Skeletal muscle satellite cell (primary cell): ENCODE results near the gene KRTAP7-1. TPM values are rescaled to one million over a fixed set of nuclear protein-coding genes. Genes with fewer than 3 reads are reported as not detected.

ENCODE experiments used
- H3K27me3 ChIP-seq: 2 replicates; pipeline ENCODE4 v1.7.0; 2013; ENCODE audit warnings: low read length; ENCODE audit not compliant: control insufficient read depth, insufficient read depth
- H3K36me3 ChIP-seq: 2 replicates; pipeline ENCODE4 v1.7.0; 2013; ENCODE audit warnings: mild to moderate bottlenecking, control low read depth, low read length; ENCODE audit not compliant: insufficient read depth
- H3K4me1 ChIP-seq: 2 replicates; pipeline ENCODE4 v1.7.0; 2013; ENCODE audit warnings: low read length; ENCODE audit not compliant: control insufficient read depth, insufficient read depth
- H3K4me2 ChIP-seq: 2 replicates; pipeline ENCODE4 v1.7.0; 2013; ENCODE audit warnings: mild to moderate bottlenecking, low read length
- H3K4me3 ChIP-seq: 2 replicates; pipeline ENCODE4 v1.7.0; 2013; ENCODE audit warnings: low read length
- H3K9ac ChIP-seq: 2 replicates; pipeline ENCODE4 v1.7.0; 2013; ENCODE audit warnings: mild to moderate bottlenecking, low read depth, low read length, moderate library complexity
- H3K9me3 ChIP-seq: replicated peaks from 2 replicates; pipeline ENCODE4 v1.7.0; 2013; ENCODE audit warnings: mild to moderate bottlenecking, control low read depth, low read length
- total RNA-seq: library from RNA; depleted of rRNA; stranded (reverse); fragments of >200 nt; gene quantifications from 2 replicates; pipeline ENCODE4 v1.2.3, GENCODE V29; 2012; rRNA removed

KRTAP7-1 gene
- total RNA-seq, result not detected in 2 replicates

DNA sequence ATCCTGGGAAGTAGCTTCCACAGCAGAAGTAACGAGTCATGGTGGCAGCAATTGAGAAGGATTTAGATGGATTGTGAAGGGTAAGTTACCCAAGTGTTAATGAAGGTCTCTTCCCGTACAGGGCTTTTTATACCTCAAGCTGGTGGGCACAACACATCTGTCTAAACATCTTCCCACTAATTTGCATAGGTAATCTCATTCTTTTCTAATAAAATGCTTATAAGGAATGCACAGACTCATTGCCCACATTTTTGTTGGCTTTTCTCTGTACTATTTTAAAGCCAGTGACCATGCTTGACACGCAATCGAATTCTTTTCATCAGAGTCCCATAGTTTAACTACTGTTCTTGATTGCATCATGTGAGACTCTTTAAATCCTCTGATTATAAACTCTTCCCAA, at the start of gene KRTAP7-1:
TSS of gene KRTAP7-1 (minus strand) at position 101 of the 400 bp plus-strand sequence. CDS start at position 40, 61 bp downstream.
- H3K9me3 ChIP-seq, result peaks cover 11% of the 10 kb centered on the region
- no peaks in the 10 kb centered on the region for H3K4me1 ChIP-seq
- no peak within 1 kb of the TSS for H3K9ac ChIP-seq
- no peak within 1 kb of the TSS for H3K4me2 ChIP-seq
- no peaks in the 10 kb centered on the region for H3K27me3 ChIP-seq
- no peak within 1 kb of the TSS for H3K4me3 ChIP-seq
- H3K36me3 ChIP-seq, result no peaks in the 10 kb centered on the region

GRCh38 chr21:30874526-30874925, 45.0 kb upstream of the KRTAP7-1 start:
- H3K4me2 ChIP-seq, result no peak overlapping the region
- peaks cover 8% of the 10 kb centered on the region for H3K9me3 ChIP-seq
- H3K4me1 ChIP-seq, result no peaks in the 10 kb centered on the region
- H3K9ac ChIP-seq, result no peak overlapping the region
- H3K27me3 ChIP-seq, result no peaks in the 10 kb centered on the region
- H3K36me3 ChIP-seq, result no peaks in the 10 kb centered on the region
- no peak overlapping the region for H3K4me3 ChIP-seq

- H3K4me3 ChIP-seq, result no peak overlapping the region
- peaks cover 2% of the 10 kb centered on the region for H3K9me3 ChIP-seq
- H3K9ac ChIP-seq, result no peak overlapping the region
- H3K4me2 ChIP-seq, result no peak overlapping the region
- no peaks in the 10 kb centered on the region for H3K27me3 ChIP-seq
- no peaks in the 10 kb centered on the region for H3K36me3 ChIP-seq
- no peaks in the 10 kb centered on the region for H3K4me1 ChIP-seq
These were observed 18.3 kb upstream of the KRTAP7-1 start for GRCh38 chr21:30847627-30848500.

DNA sequence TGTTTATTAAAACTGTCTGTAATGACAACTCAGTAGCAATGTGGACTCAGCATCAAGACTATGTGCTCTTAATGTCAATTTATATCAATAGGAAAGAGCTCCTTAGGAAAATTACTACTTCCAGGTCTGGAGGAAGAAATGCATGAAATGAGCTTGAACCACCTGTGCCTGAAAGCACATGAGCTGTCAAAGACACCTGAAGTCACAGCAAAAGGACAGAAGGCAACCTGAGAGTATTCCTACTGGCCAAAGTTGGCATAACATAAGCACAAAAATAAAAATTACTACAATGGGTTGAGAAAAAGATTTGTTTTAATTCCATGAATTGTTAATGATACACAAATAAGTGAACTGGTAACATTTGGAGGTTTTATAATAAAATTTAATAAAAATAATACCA, 13.4 kb upstream of the KRTAP7-1 start:
- H3K4me1 ChIP-seq, result no peaks in the 10 kb centered on the region

DNA sequence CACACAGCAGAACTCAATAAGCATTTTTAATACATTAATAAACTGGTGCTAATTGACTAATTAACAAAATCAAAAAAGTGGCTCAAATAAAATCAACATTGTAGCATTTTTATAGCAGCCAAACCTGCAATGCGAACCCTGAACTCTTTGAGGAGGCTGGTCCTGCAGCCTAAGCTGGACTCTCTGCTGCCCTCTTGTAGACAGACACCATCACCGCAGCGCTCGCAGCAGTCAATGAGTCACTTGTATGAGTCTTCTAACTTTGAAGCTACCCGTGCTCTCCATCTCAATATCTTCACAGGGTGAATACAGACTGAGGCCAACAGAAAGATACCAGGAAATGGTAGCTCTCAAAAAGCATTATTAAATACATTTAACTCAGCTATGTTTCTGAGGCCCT, 9.7 kb upstream of the KRTAP7-1 start:
- Histone ChIP-seq H3K36me3 (no peaks in the 10 kb centered on the region), H3K9me3 (peaks cover 8% of the 10 kb centered on the region), H3K4me2 (no peak overlapping the region), H3K9ac (no peak overlapping the region), H3K4me3 (no peak overlapping the region), H3K27me3 (no peaks in the 10 kb centered on the region), H3K4me1 (no peaks in the 10 kb centered on the region)

More for the DNA sequence above, 13.4 kb upstream of the KRTAP7-1 start:
- Histone ChIP-seq H3K9ac (no peak overlapping the region), H3K27me3 (no peaks in the 10 kb centered on the region), H3K36me3 (no peaks in the 10 kb centered on the region), H3K4me2 (no peak overlapping the region), H3K9me3 (peaks cover 3% of the 10 kb centered on the region), H3K4me3 (no peak overlapping the region)

DNA sequence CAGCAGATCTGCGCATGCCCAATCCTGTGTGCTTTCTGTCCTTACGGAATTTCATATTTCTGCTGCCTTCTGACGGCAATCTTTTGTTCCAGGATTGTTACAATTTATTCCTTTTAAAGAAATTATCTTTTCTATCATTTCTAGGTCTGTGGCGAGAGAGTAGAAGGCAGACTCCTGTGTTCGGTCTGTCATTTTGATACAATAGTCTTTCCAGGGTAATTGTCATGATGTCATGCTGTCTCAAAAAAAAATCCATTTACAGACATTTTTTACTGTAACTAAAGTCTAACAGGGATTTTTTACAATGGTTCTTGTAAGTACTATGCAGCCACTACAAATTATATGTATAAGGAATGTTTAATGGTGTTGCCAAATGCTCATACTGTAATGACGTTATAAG, 9.0 kb upstream of the KRTAP7-1 start:
- Histone ChIP-seq H3K4me1 (no peaks in the 10 kb centered on the region), H3K9ac (no peak overlapping the region), H3K9me3 (peaks cover 11% of the 10 kb centered on the region), H3K4me3 (no peak overlapping the region), H3K4me2 (no peak overlapping the region), H3K36me3 (no peaks in the 10 kb centered on the region), H3K27me3 (no peaks in the 10 kb centered on the region)

DNA sequence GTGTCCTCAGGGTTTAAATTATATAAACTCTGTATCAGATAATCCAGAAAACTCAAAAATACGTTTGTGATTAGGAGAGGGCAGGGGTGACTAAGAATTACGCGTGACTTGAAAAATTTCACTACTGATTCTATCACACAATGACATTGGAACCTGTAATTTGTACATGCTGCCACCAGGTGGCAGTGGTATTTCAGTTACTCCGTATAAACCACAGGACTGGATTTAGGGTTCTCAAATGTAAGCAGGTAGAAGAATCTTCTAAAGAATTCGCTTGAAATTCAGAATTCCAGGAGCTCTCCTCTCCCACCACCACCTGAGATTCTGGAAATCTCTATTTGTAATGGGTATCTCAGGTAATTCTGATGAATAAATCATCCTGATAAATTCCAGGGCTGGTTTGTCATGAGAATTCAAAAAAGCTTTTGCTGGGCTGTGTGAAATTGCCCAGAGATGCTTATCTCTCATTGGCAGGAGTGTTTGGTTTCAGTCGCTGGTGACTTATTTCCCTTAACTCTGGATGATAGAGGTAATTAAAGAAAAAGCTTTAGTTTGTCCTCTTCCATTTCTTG, 1.7 kb upstream of the KRTAP7-1 start:
- Histone ChIP-seq H3K36me3 (no peaks in the 10 kb centered on the region), H3K4me2 (no peak overlapping the region)

GRCh38 chr21:30818837-30819610, 10.5 kb downstream of the KRTAP7-1 start:
- Histone ChIP-seq H3K4me2 (no peak overlapping the region), H3K4me3 (no peak overlapping the region), H3K9me3 (peaks cover 14% of the 10 kb centered on the region), H3K36me3 (no peaks in the 10 kb centered on the region), H3K27me3 (no peaks in the 10 kb centered on the region), H3K9ac (no peak overlapping the region), H3K4me1 (no peaks in the 10 kb centered on the region)

More for the DNA sequence above, 1.7 kb upstream of the KRTAP7-1 start:
- no peak overlapping the region for H3K4me3 ChIP-seq
- H3K9ac ChIP-seq, result no peak overlapping the region
- no peaks in the 10 kb centered on the region for H3K4me1 ChIP-seq
- peaks cover 16% of the 10 kb centered on the region for H3K9me3 ChIP-seq
- no peaks in the 10 kb centered on the region for H3K27me3 ChIP-seq

DNA sequence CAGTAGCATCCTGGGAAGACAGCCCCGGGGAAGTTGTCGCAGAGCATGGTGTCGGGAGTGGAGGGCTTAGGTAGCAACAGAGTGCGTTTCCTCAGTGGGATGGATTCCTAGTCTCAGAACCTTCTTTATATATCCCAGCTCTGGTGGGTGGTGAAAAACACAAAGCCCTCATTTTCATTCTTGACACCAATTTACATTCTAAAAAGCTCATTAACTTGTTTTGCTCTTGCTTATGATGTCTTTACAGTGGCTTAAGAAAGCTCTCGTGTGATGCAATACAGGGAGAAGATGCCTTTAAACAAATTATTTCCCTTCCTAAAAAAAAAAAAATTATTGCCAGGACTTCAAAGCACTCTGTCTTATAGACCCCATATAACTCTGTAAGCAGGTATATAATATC, 16.4 kb downstream of the KRTAP7-1 start, which contains the start of gene KRTAP8-1:
TSS of gene KRTAP8-1 (minus strand) at position 101 of the 400 bp plus-strand sequence. CDS start at position 47, 54 bp downstream.
- no peak within 1 kb of the TSS for H3K4me2 ChIP-seq
- no peaks in the 10 kb centered on the region for H3K36me3 ChIP-seq
- H3K4me3 ChIP-seq, result no peak within 1 kb of the TSS
- no peaks in the 10 kb centered on the region for H3K27me3 ChIP-seq
- no peaks in the 10 kb centered on the region for H3K4me1 ChIP-seq
- H3K9ac ChIP-seq, result no peak within 1 kb of the TSS
- peaks cover 20% of the 10 kb centered on the region for H3K9me3 ChIP-seq

GRCh38 chr21:30800605-30801004, 29.0 kb downstream of the KRTAP7-1 start:
- Histone ChIP-seq H3K9me3 (no peaks in the 10 kb centered on the region), H3K9ac (no peak overlapping the region), H3K4me3 (no peak overlapping the region), H3K36me3 (no peaks in the 10 kb centered on the region), H3K4me1 (no peaks in the 10 kb centered on the region), H3K4me2 (no peak overlapping the region), H3K27me3 (no peaks in the 10 kb centered on the region)

GRCh38 chr21:30793581-30794314, 35.8 kb downstream of the KRTAP7-1 start:
- H3K36me3 ChIP-seq, result no peaks in the 10 kb centered on the region
- no peak overlapping the region for H3K4me3 ChIP-seq
- peaks cover 5% of the 10 kb centered on the region for H3K9me3 ChIP-seq
- H3K4me1 ChIP-seq, result no peaks in the 10 kb centered on the region
- H3K27me3 ChIP-seq, result no peaks in the 10 kb centered on the region
- no peak overlapping the region for H3K4me2 ChIP-seq
- no peak overlapping the region for H3K9ac ChIP-seq
